Upper lobe of left lung (tissue), 4 donors: ENCODE data around the gene MROH9.

Experiments
- CTCF ChIP-seq, 6 experiments: fragments of 450-650 bp in 4 of 6; fragments of 200-600 bp in 2 of 6; sonication (generic) in 2 of 6; IDR thresholded peaks; one replicate each; pipeline ENCODE4 v1.5.1; 2016 to 2019; ENCODE audit warnings: antibody characterized with exemption in 6 of 6
- POLR2A ChIP-seq, 4 donors: fragments of 450-650 bp; IDR thresholded peaks; one replicate each; pipeline ENCODE4 v1.5.1; 2016 to 2017; ENCODE audit warnings: antibody characterized with exemption in 4 of 4, mild to moderate bottlenecking in 2 of 4
- POLR2AphosphoS5 ChIP-seq, 2 donors: sonication (generic); formaldehyde crosslinking; IDR thresholded peaks; one replicate each; pipeline ENCODE4 v1.5.1; 2017; ENCODE audit warnings: antibody characterized with exemption in 2 of 2

- TF ChIP-seq POLR2A (IDR thresholded peaks at IDR 0.05) (no peak), POLR2AphosphoS5 (IDR thresholded peaks at IDR 0.05) (no peak), CTCF (IDR thresholded peaks at IDR 0.05) (no peak)
Measured at GRCh38 chr1:171052977-171053376, 117.6 kb downstream of the MROH9 start.
